NK-92 (cell line): Measurements from ENCODE around the gene TARP.
A peak's percentile ranks its signal among the peaks of the same experiment; 100 is the strongest.

Experiments used
- DNase-seq: peaks from one replicate; lab custom pipeline; 2025; ENCODE audit not compliant: unreplicated experiment; lab: John Stamatoyannopoulos, UW

Gene TARP

DNA sequence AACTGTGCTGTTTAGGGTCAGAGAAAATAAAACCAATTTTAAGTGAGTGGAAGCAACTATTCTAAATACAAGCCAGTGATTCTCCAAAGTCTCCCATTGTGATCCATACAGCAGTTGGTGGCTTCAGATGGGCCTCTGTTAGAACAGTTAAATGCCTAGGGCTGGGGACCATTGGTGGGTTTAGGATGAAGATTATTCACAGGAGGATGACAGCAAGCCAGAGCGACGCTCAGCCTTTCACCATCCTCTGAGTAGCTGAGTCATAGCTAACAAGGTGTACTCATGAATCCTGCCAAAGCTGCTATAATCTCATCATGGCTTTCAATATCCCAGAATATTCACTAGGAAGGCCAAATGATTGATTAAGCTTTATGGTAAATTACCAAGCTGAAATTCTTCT, 55.8 kb downstream of the TARP start:
- DNase-seq = no peak

DNA sequence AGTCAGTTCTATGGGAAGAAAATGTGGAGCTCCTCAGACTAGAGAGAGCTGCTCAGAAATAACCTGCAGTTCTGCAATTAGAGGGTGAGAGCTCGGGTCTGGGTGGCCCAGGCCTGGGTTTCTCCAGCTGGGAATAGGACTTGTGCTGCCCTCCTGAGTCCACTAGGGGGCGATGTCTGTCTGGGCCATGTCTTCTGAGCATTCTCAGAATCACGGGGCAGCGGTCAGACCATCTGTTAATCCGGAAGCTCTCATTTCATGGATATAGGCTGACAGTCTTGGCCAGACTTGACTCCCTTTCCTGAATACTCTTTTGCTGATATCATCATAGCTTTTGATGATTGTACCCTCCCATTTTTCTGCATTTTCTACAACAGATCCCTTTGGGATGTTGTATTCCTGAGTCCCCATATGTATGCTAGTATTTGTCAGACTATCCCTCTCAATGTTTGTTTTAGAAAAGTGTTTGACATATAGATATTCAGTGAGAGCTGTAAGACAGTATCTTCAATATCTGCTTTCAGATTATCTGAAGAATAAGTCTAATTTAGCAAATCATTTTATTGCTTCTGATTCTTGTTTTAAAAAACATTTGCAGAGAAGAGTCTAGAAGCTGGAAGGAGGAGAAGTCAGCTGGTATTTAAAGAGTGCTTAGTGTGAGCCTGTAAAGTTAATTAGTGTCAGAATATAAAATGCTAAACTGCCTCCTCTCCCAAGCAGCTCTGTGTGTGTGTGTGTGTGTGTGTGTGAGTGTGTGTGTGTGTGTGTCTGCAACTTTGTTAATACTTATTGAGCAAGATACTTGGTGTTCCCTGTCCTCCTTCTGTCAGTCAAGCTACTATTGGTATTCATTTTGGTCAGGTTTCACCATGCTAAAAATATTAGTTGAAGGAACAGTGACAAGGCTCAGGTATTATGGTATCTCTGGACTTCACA, 57.4 kb downstream of the TARP start:
- peak; percentile 6 for DNase-seq

DNA sequence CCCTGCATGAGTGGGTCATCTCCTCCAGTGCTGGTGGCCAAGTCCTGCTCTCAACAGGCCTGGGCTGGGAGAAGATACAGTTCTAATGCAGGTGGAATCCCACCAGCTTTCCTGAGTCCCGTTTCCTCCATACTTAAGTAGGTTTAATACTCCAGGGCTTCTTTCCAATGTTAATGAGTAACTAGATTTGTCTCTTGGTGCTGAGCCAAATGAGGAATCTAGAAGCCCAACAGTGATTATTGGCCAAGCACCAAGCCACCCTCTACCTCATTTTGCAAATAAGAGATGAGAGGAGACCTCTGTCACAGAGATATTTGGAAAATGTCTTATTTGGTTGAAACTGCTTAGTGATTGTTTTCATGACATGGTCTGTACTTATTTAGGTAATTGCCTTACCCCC, 58.3 kb downstream of the TARP start:
- no peak for DNase-seq

DNA sequence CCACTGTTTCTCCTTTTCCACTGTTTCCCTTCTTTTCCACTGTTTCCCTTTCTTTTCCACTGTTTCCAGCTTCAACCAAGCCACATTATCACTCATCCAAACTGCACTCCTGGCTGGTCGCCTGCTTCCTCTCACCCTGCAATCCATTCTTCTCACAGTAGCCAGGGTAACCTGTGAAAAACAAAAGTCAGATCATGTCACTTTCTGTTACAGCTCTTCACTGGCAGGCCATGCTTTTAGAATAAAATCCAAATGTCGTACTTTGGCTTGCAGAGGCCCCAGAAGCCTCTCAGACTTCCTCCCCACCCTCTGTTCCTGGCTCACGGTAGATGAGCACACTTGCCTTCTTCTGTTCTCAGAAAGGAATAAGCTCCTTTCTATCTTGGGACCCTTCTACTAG, 61.5 kb downstream of the TARP start:
- DNase-seq = no peak

DNA sequence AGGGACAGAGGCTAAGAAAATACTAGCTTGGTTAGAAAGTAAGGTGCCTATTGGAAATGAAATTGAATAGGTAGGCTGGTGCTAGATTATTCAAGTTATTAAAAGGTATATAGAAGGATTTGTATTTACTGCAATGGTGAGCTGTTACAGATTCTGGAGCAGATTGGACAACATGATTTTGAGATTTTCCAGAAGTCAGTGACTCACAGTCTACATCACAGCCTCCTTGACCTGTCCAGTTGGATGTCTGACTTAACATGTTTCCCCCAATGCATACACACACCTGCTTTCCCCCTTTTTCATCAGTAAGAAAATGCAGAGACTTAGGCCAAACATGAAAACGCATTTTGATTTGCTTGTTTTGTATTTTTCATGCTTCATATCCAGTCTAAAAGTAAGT, 62.0 kb downstream of the TARP start:
- no peak for DNase-seq
